Fibroblast of gingiva (primary cell): ENCODE data around the gene POLA1.

Experiments
- DNase-seq: peaks from one replicate; pipeline ENCODE4 v3.0.0-alpha.2; 2011; ENCODE audit warnings: low read depth

POLA1 gene

GRCh38 chrX:24692305-24692704 lies 1.4 kb upstream of the POLA1 start:
- DNase-seq, result no peak

GRCh38 chrX:24694825-24695224 lies 1.1 kb downstream of the POLA1 start:
- DNase-seq, result no peak

GRCh38 chrX:24696294-24696693 lies 2.6 kb downstream of the POLA1 start:
- DNase-seq, result no peak

- no peak for DNase-seq
Measured at GRCh38 chrX:24702362-24703184, 8.9 kb downstream of the POLA1 start.

- no peak for DNase-seq
Measured at GRCh38 chrX:24703185-24703494, 9.4 kb downstream of the POLA1 start.

GRCh38 chrX:24718771-24719170 lies 25.1 kb downstream of the POLA1 start:
- DNase-seq, result no peak

- DNase-seq, result no peak
Measured at GRCh38 chrX:24720036-24720435, 26.3 kb downstream of the POLA1 start.

GRCh38 chrX:24728530-24728929 lies 34.8 kb downstream of the POLA1 start:
- no peak for DNase-seq

GRCh38 chrX:24732766-24733500 lies 39.2 kb downstream of the POLA1 start:
- no peak for DNase-seq

- DNase-seq, result no peak
Measured at GRCh38 chrX:24741330-24741729, 47.6 kb downstream of the POLA1 start.

- DNase-seq, result no peak
Measured at GRCh38 chrX:24748196-24748595, 54.5 kb downstream of the POLA1 start.

GRCh38 chrX:24759786-24760185 lies 66.1 kb downstream of the POLA1 start:
- no peak for DNase-seq

GRCh38 chrX:24760363-24761000 lies 66.8 kb downstream of the POLA1 start:
- no peak for DNase-seq

- no peak for DNase-seq
Measured at GRCh38 chrX:24761306-24761705, 67.6 kb downstream of the POLA1 start.

- DNase-seq, result no peak
Measured at GRCh38 chrX:24763989-24764388, 70.3 kb downstream of the POLA1 start.

GRCh38 chrX:24767557-24767956 lies 73.8 kb downstream of the POLA1 start:
- DNase-seq, result no peak

- no peak for DNase-seq
Measured at GRCh38 chrX:24768556-24768955, 74.8 kb downstream of the POLA1 start.

- DNase-seq, result no peak
Measured at GRCh38 chrX:24774650-24775049, 80.9 kb downstream of the POLA1 start.

- DNase-seq, result no peak
Measured at GRCh38 chrX:24775891-24776290, 82.2 kb downstream of the POLA1 start.

GRCh38 chrX:24777660-24778059 lies 83.9 kb downstream of the POLA1 start:
- DNase-seq, result no peak

GRCh38 chrX:24782011-24782410 lies 88.3 kb downstream of the POLA1 start:
- no peak for DNase-seq

- no peak for DNase-seq
Measured at GRCh38 chrX:24789047-24789446, 95.3 kb downstream of the POLA1 start.

GRCh38 chrX:24790166-24790565 lies 96.4 kb downstream of the POLA1 start:
- DNase-seq, result no peak
